ENCODE data around the gene GSAP.
A peak's percentile ranks its signal among the peaks of the same experiment; 100 is the strongest.
"Not testable (repeated sequence)": the region's sequence is repeated elsewhere in the genome, so short reads cannot be mapped to it uniquely, and the experiment has no call there.

GSAP gene

GRCh38 chr7:77353407-77353721 lies 62.8 kb downstream of the GSAP start:
- Histone ChIP-seq H3K27me3 (ENCODE audit: control insufficient read depth in 1 of 2, insufficient read depth in 2 of 2, low read length in 2 of 2) (no peaks in the 10 kb centered on the region), H3K9ac (ENCODE audit: low read depth in 1 of 2, low read length in 2 of 2) (no peak overlapping the region), H3K4me1 (ENCODE audit: control insufficient read depth in 1 of 2, insufficient read depth in 2 of 2, low read length in 2 of 2) (no peaks in the 10 kb centered on the region), H3K4me3 (ENCODE audit: low read depth in 1 of 2, low read length in 2 of 2) (no peak overlapping the region), H3K9me3 (ENCODE audit: control insufficient read depth in 1 of 2, low read length in 2 of 2) (no peaks in the 10 kb centered on the region), H3K36me3 (ENCODE audit: control insufficient read depth in 1 of 2, insufficient read depth in 2 of 2, low read length in 2 of 2) (peaks cover 0 to 3% of the 10 kb centered on the region in 2 donors), H3K27ac (ENCODE audit: low read depth, low read length) (no peak overlapping the region)

GRCh38 chr7:77352665-77353406 lies 63.3 kb downstream of the GSAP start:
- Histone ChIP-seq H3K27ac (ENCODE audit: low read depth, low read length) (no peak overlapping the region), H3K4me3 (ENCODE audit: low read depth in 1 of 2, low read length in 2 of 2) (no peak overlapping the region), H3K27me3 (ENCODE audit: control insufficient read depth in 1 of 2, insufficient read depth in 2 of 2, low read length in 2 of 2) (no peaks in the 10 kb centered on the region), H3K4me1 (ENCODE audit: control insufficient read depth in 1 of 2, insufficient read depth in 2 of 2, low read length in 2 of 2) (no peaks in the 10 kb centered on the region), H3K36me3 (ENCODE audit: control insufficient read depth in 1 of 2, insufficient read depth in 2 of 2, low read length in 2 of 2) (peaks cover 0 to 3% of the 10 kb centered on the region in 2 donors), H3K9ac (ENCODE audit: low read depth in 1 of 2, low read length in 2 of 2) (no peak overlapping the region), H3K9me3 (ENCODE audit: control insufficient read depth in 1 of 2, low read length in 2 of 2) (no peaks in the 10 kb centered on the region)

GRCh38 chr7:77351539-77352004 lies 64.6 kb downstream of the GSAP start:
- no peaks in the 10 kb centered on the region for H3K4me1 ChIP-seq (ENCODE audit: control insufficient read depth in 1 of 2, insufficient read depth in 2 of 2, low read length in 2 of 2)
- H3K9me3 ChIP-seq (ENCODE audit: control insufficient read depth in 1 of 2, low read length in 2 of 2), result no peaks in the 10 kb centered on the region
- peaks cover 0 to 3% of the 10 kb centered on the region in 2 donors for H3K36me3 ChIP-seq (ENCODE audit: control insufficient read depth in 1 of 2, insufficient read depth in 2 of 2, low read length in 2 of 2)
- H3K27ac ChIP-seq (ENCODE audit: low read depth, low read length), result no peak overlapping the region
- peak overlapping the region in 1 of 2 donors; percentile 25 for H3K4me3 ChIP-seq (ENCODE audit: low read depth in 1 of 2, low read length in 2 of 2)
- no peak overlapping the region for H3K9ac ChIP-seq (ENCODE audit: low read depth in 1 of 2, low read length in 2 of 2)
- no peaks in the 10 kb centered on the region for H3K27me3 ChIP-seq (ENCODE audit: control insufficient read depth in 1 of 2, insufficient read depth in 2 of 2, low read length in 2 of 2)

- no peaks in the 10 kb centered on the region for H3K36me3 ChIP-seq (ENCODE audit: control insufficient read depth in 1 of 2, insufficient read depth in 2 of 2, low read length in 2 of 2)
- no peak overlapping the region for H3K4me3 ChIP-seq (ENCODE audit: low read depth in 1 of 2, low read length in 2 of 2)
- no peaks in the 10 kb centered on the region for H3K4me1 ChIP-seq (ENCODE audit: control insufficient read depth in 1 of 2, insufficient read depth in 2 of 2, low read length in 2 of 2)
- no peaks in the 10 kb centered on the region for H3K27me3 ChIP-seq (ENCODE audit: control insufficient read depth in 1 of 2, insufficient read depth in 2 of 2, low read length in 2 of 2)
- no peaks in the 10 kb centered on the region for H3K9me3 ChIP-seq (ENCODE audit: control insufficient read depth in 1 of 2, low read length in 2 of 2)
- H3K9ac ChIP-seq (ENCODE audit: low read depth in 1 of 2, low read length in 2 of 2), result no peak overlapping the region
- no peak overlapping the region for H3K27ac ChIP-seq (ENCODE audit: low read depth, low read length)
Measured at GRCh38 chr7:77349141-77349540, 67.0 kb downstream of the GSAP start.

- Histone ChIP-seq H3K9me3 (ENCODE audit: control insufficient read depth in 1 of 2, low read length in 2 of 2) (no peaks in the 10 kb centered on the region), H3K9ac (ENCODE audit: low read depth in 1 of 2, low read length in 2 of 2) (no peak overlapping the region), H3K4me1 (ENCODE audit: control insufficient read depth in 1 of 2, insufficient read depth in 2 of 2, low read length in 2 of 2) (no peaks in the 10 kb centered on the region), H3K4me3 (ENCODE audit: low read depth in 1 of 2, low read length in 2 of 2) (no peak overlapping the region), H3K36me3 (ENCODE audit: control insufficient read depth in 1 of 2, insufficient read depth in 2 of 2, low read length in 2 of 2) (no peaks in the 10 kb centered on the region), H3K27ac (ENCODE audit: low read depth, low read length) (no peak overlapping the region), H3K27me3 (ENCODE audit: control insufficient read depth in 1 of 2, insufficient read depth in 2 of 2, low read length in 2 of 2) (no peaks in the 10 kb centered on the region)
Measured at GRCh38 chr7:77348371-77348813, 67.8 kb downstream of the GSAP start.

GRCh38 chr7:77346441-77346840 lies 69.7 kb downstream of the GSAP start:
- H3K9me3 ChIP-seq (ENCODE audit: control insufficient read depth in 1 of 2, low read length in 2 of 2), result no peaks in the 10 kb centered on the region
- no peak overlapping the region for H3K27ac ChIP-seq (ENCODE audit: low read depth, low read length)
- no peak overlapping the region for H3K9ac ChIP-seq (ENCODE audit: low read depth in 1 of 2, low read length in 2 of 2)
- no peaks in the 10 kb centered on the region for H3K27me3 ChIP-seq (ENCODE audit: control insufficient read depth in 1 of 2, insufficient read depth in 2 of 2, low read length in 2 of 2)
- no peaks in the 10 kb centered on the region for H3K36me3 ChIP-seq (ENCODE audit: control insufficient read depth in 1 of 2, insufficient read depth in 2 of 2, low read length in 2 of 2)
- H3K4me3 ChIP-seq (ENCODE audit: low read depth in 1 of 2, low read length in 2 of 2), result no peak overlapping the region
- no peaks in the 10 kb centered on the region for H3K4me1 ChIP-seq (ENCODE audit: control insufficient read depth in 1 of 2, insufficient read depth in 2 of 2, low read length in 2 of 2)

GRCh38 chr7:77345426-77345825 lies 70.7 kb downstream of the GSAP start:
- not testable (repeated sequence) for H3K27me3 ChIP-seq (ENCODE audit: control insufficient read depth in 1 of 2, insufficient read depth in 2 of 2, low read length in 2 of 2); H3K9me3 ChIP-seq (ENCODE audit: control insufficient read depth in 1 of 2, low read length in 2 of 2); H3K27ac ChIP-seq (ENCODE audit: low read depth, low read length); H3K4me3 ChIP-seq (ENCODE audit: low read depth in 1 of 2, low read length in 2 of 2); H3K4me1 ChIP-seq (ENCODE audit: control insufficient read depth in 1 of 2, insufficient read depth in 2 of 2, low read length in 2 of 2); H3K9ac ChIP-seq (ENCODE audit: low read depth in 1 of 2, low read length in 2 of 2); H3K36me3 ChIP-seq (ENCODE audit: control insufficient read depth in 1 of 2, insufficient read depth in 2 of 2, low read length in 2 of 2)

GRCh38 chr7:77339726-77340125 lies 76.4 kb downstream of the GSAP start:
- Histone ChIP-seq H3K27ac (ENCODE audit: low read depth, low read length) (no peak overlapping the region), H3K4me1 (ENCODE audit: control insufficient read depth in 1 of 2, insufficient read depth in 2 of 2, low read length in 2 of 2) (peaks cover 0 to 4% of the 10 kb centered on the region in 2 donors), H3K9me3 (ENCODE audit: control insufficient read depth in 1 of 2, low read length in 2 of 2) (no peaks in the 10 kb centered on the region), H3K36me3 (ENCODE audit: control insufficient read depth in 1 of 2, insufficient read depth in 2 of 2, low read length in 2 of 2) (no peaks in the 10 kb centered on the region), H3K4me3 (ENCODE audit: low read depth in 1 of 2, low read length in 2 of 2) (no peak overlapping the region), H3K27me3 (ENCODE audit: control insufficient read depth in 1 of 2, insufficient read depth in 2 of 2, low read length in 2 of 2) (no peaks in the 10 kb centered on the region), H3K9ac (ENCODE audit: low read depth in 1 of 2, low read length in 2 of 2) (no peak overlapping the region)

GRCh38 chr7:77338883-77339629 lies 77.1 kb downstream of the GSAP start:
- Histone ChIP-seq H3K27ac (ENCODE audit: low read depth, low read length) (no peak overlapping the region), H3K27me3 (ENCODE audit: control insufficient read depth in 1 of 2, insufficient read depth in 2 of 2, low read length in 2 of 2) (no peaks in the 10 kb centered on the region), H3K9me3 (ENCODE audit: control insufficient read depth in 1 of 2, low read length in 2 of 2) (no peaks in the 10 kb centered on the region), H3K4me3 (ENCODE audit: low read depth in 1 of 2, low read length in 2 of 2) (no peak overlapping the region), H3K9ac (ENCODE audit: low read depth in 1 of 2, low read length in 2 of 2) (no peak overlapping the region), H3K4me1 (ENCODE audit: control insufficient read depth in 1 of 2, insufficient read depth in 2 of 2, low read length in 2 of 2) (peaks cover 0 to 4% of the 10 kb centered on the region in 2 donors), H3K36me3 (ENCODE audit: control insufficient read depth in 1 of 2, insufficient read depth in 2 of 2, low read length in 2 of 2) (no peaks in the 10 kb centered on the region)

- H3K36me3 ChIP-seq (ENCODE audit: control insufficient read depth in 1 of 2, insufficient read depth in 2 of 2, low read length in 2 of 2), result no peaks in the 10 kb centered on the region
- no peak overlapping the region for H3K9ac ChIP-seq (ENCODE audit: low read depth in 1 of 2, low read length in 2 of 2)
- H3K4me1 ChIP-seq (ENCODE audit: control insufficient read depth in 1 of 2, insufficient read depth in 2 of 2, low read length in 2 of 2), result peaks cover 0 to 4% of the 10 kb centered on the region in 2 donors
- H3K4me3 ChIP-seq (ENCODE audit: low read depth in 1 of 2, low read length in 2 of 2), result no peak overlapping the region
- H3K9me3 ChIP-seq (ENCODE audit: control insufficient read depth in 1 of 2, low read length in 2 of 2), result no peaks in the 10 kb centered on the region
- peak overlapping the region; percentile 10 for H3K27ac ChIP-seq (ENCODE audit: low read depth, low read length)
- no peaks in the 10 kb centered on the region for H3K27me3 ChIP-seq (ENCODE audit: control insufficient read depth in 1 of 2, insufficient read depth in 2 of 2, low read length in 2 of 2)
Measured at GRCh38 chr7:77338260-77338659, 77.9 kb downstream of the GSAP start.
